Naive thymus-derived CD8-positive, alpha-beta T cell (primary cell): ENCODE results near the gene IQCM. TPM values are rescaled to one million over a fixed set of nuclear protein-coding genes. Genes with fewer than 3 reads are reported as not detected.

ENCODE experiments used
- ATAC-seq, 2 donors: fragments of 150-1000 bp; cut with Tn5 transposase in 1 of 2; sonication (Bioruptor Pico), chemical (Tn5 transposase) in 1 of 2; 1 replicate in 1 of 2; 2 replicates in 1 of 2; pipeline ENCODE4 v1.10.0; 2021; ENCODE audit warnings: mild to moderate bottlenecking in 2 of 2, moderate library complexity in 2 of 2
- POLR2A ChIA-PET: fragments of 350-600 bp; sonication (Branson Sonifier 250); formaldehyde crosslinking; loops from one replicate; lab custom pipeline; 2021; ENCODE audit warnings: antibody characterized with exemption; lab: Charles Lee
- DNase-seq, 10 donors: peaks; one replicate each; pipeline versions ENCODE4 v3.0.0 to v3.0.0-alpha.2; 2020 to 2022
- H3K27ac Mint-ChIP-seq, 10 donors: one replicate each; pipeline ENCODE4 v1.8.0; 2020 to 2022; ENCODE audit warnings: mild to moderate bottlenecking in 10 of 10, mixed read lengths in 10 of 10, moderate library complexity in 4 of 10, inconsistent platforms in 1 of 10
- H3K27me3 Mint-ChIP-seq, 5 donors: one replicate each; pipeline ENCODE4 v1.8.0; 2021 to 2022; ENCODE audit warnings: mixed read lengths in 5 of 5
- H3K36me3 Mint-ChIP-seq, 3 donors: one replicate each; pipeline ENCODE4 v1.8.0; 2020 to 2022; ENCODE audit warnings: mixed read lengths in 3 of 3, mild to moderate bottlenecking in 2 of 3, inconsistent platforms in 1 of 3
- H3K4me1 Mint-ChIP-seq, 4 donors: one replicate each; pipeline ENCODE4 v1.8.0; 2021 to 2022; ENCODE audit warnings: mixed read lengths in 4 of 4
- H3K4me3 Mint-ChIP-seq, 10 donors: one replicate each; pipeline ENCODE4 v1.8.0; 2020 to 2022; ENCODE audit warnings: mild to moderate bottlenecking in 10 of 10, mixed read lengths in 10 of 10, moderate library complexity in 6 of 10, inconsistent platforms in 1 of 10
- H3K9me3 Mint-ChIP-seq, 9 donors: one replicate each; pipeline ENCODE4 v1.8.0; 2020 to 2022; ENCODE audit warnings: mixed read lengths in 9 of 9, mild to moderate bottlenecking in 3 of 9, inconsistent platforms in 1 of 9, moderate library complexity in 1 of 9
- polyA plus RNA-seq, 3 donors: library from polyadenylated mRNA; unstranded; fragments of 300-500 nt; fragmentation: Illumina TruSeq; gene quantifications; one replicate each; pipeline ENCODE4 v1.2.3, GENCODE V29; 2021
- total RNA-seq, 8 experiments: library from RNA in 2 of 8; stranded (reverse) in 2 of 8; gene quantifications; one replicate each; pipeline ENCODE4 v1.2.3 and lab custom pipeline; 2021 to 2026

IQCM gene
- not detected for total RNA-seq
- polyA plus RNA-seq, result not detected
- total RNA-seq (lab: John Stamatoyannopoulos, UW), result 0 to 0.09 (median 0) reads per million in 6 experiments

DNA sequence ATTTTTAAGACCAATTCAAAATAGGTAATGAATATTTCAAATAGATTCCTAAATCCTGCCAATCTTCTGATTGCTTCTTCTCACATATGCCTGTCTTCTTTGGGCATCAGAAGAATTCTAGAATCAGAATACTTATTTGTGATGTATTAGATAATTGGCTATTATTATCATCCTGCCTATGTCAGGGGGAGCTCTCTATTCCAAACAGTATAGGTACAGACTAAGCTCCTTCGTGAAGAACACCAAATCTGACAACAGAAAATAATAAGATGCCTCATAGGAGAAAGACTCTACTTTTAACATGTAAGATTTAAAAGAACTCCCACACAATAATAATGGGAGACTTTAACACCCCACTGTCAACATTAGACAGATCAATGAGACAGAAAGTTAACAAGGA, at the start of gene IQCM:
Gene IQCM (minus strand): TSS at position 101 of the 400 bp plus-strand sequence. CDS start 73,152 bp downstream, outside the sequence.
- no peaks in the 10 kb centered on the region for H3K27me3 Mint-ChIP-seq
- ATAC-seq, result no peak
- H3K36me3 Mint-ChIP-seq, result no peaks in the 10 kb centered on the region
- no peak within 1 kb of the TSS for H3K27ac Mint-ChIP-seq
- peaks cover 0 to 2% (median 0%) of the 10 kb centered on the region in 9 donors for H3K9me3 Mint-ChIP-seq
- no peaks in the 10 kb centered on the region for H3K4me1 Mint-ChIP-seq
- H3K4me3 Mint-ChIP-seq, result no peak within 1 kb of the TSS
- no peak for DNase-seq
- POLR2A ChIA-PET, result no interaction called here

DNA sequence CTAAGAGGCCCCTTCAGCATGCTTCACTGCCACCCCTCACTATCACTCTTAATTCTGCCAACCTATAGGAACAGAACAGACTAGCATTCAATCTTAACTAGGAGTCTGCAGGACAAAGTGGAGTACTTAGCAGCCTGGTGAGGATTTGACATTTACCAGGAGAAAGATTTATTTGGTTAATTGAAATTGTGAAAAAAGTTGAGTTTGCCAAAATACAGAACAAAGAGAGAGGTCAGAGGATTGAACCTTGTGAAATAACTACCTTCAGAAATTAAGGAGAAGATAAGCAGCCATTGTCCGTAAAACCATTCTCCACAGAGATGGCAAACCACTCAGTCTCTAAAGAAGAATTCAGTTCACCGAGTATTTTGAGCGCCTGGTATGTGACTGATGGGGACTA, 41.8 kb upstream of the IQCM start:
- Mint-ChIP-seq H3K4me1 (no peaks in the 10 kb centered on the region), H3K4me3 (no peak overlapping the region), H3K27ac (no peak overlapping the region), H3K36me3 (no peaks in the 10 kb centered on the region), H3K27me3 (no peaks in the 10 kb centered on the region), H3K9me3 (peaks cover 0 to 17% (median 1%) of the 10 kb centered on the region in 9 donors)
- no peak for ATAC-seq
- DNase-seq, result no peak
- POLR2A ChIA-PET, result no interaction called here

- H3K4me1 Mint-ChIP-seq, result peaks cover 0 to 2% (median 0%) of the 10 kb centered on the region in 4 donors
- no peak overlapping the region for H3K4me3 Mint-ChIP-seq
- DNase-seq (no peak), ATAC-seq (no peak)
- POLR2A ChIA-PET, result no interaction called here
- peaks cover 0 to 10% (median 0%) of the 10 kb centered on the region in 5 donors for H3K27me3 Mint-ChIP-seq
- H3K9me3 Mint-ChIP-seq, result peaks cover 0 to 11% (median 2%) of the 10 kb centered on the region in 9 donors
- H3K27ac Mint-ChIP-seq, result no peak overlapping the region
- no peaks in the 10 kb centered on the region for H3K36me3 Mint-ChIP-seq
Observed at GRCh38 chr4:149845743-149846142, 30.1 kb upstream of the IQCM start.

DNA sequence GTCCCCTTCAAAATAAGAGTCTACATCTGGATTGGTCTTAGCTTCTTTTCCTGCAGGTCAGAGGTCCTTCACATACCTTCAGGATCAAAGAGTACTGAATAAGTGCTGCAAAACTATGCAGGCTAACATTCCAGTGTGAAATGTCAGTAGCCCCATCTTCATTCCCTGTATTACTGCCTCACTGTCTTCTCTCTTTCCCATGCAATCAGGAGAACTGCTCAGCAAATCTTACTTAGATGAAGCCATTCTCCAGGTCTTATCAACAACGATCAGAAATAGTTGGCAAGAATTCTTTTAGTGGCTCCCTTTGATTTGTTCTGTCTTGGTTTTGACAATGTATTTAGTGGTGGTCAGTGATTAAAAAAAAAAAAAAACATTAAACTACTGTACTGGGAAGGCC, 26.0 kb upstream of the IQCM start:
- Mint-ChIP-seq H3K4me3 (no peak overlapping the region), H3K4me1 (peaks cover 0 to 2% (median 0%) of the 10 kb centered on the region in 4 donors), H3K27ac (no peak overlapping the region), H3K9me3 (peaks cover 0 to 2% (median 0%) of the 10 kb centered on the region in 9 donors), H3K36me3 (no peaks in the 10 kb centered on the region), H3K27me3 (peaks cover 0 to 6% (median 0%) of the 10 kb centered on the region in 5 donors)
- ATAC-seq (no peak), DNase-seq (no peak)
- POLR2A ChIA-PET, result no interaction called here

- H3K4me3 Mint-ChIP-seq, result no peak overlapping the region
- H3K4me1 Mint-ChIP-seq, result no peaks in the 10 kb centered on the region
- peaks cover 0 to 4% (median 0%) of the 10 kb centered on the region in 5 donors for H3K27me3 Mint-ChIP-seq
- no peaks in the 10 kb centered on the region for H3K36me3 Mint-ChIP-seq
- no peak for ATAC-seq
- peaks cover 0 to 2% (median 0%) of the 10 kb centered on the region in 9 donors for H3K9me3 Mint-ChIP-seq
- no peak overlapping the region for H3K27ac Mint-ChIP-seq
- no peak for DNase-seq
- POLR2A ChIA-PET, result no interaction called here
Observed at GRCh38 chr4:149838036-149838435, 22.4 kb upstream of the IQCM start.

- DNase-seq (no peak), ATAC-seq (no peak)
- H3K36me3 Mint-ChIP-seq, result no peaks in the 10 kb centered on the region
- H3K27ac Mint-ChIP-seq, result peak overlapping the region in 1 of 10 donors; percentile 45
- POLR2A ChIA-PET, result no interaction called here
- H3K4me3 Mint-ChIP-seq, result no peak overlapping the region
- H3K9me3 Mint-ChIP-seq, result peaks cover 0 to 2% (median 0%) of the 10 kb centered on the region in 9 donors
- no peaks in the 10 kb centered on the region for H3K4me1 Mint-ChIP-seq
- peaks cover 0 to under 1% (median 0%) of the 10 kb centered on the region in 5 donors for H3K27me3 Mint-ChIP-seq
Observed at GRCh38 chr4:149836546-149836945, 20.9 kb upstream of the IQCM start.

GRCh38 chr4:149835280-149835679, 19.6 kb upstream of the IQCM start:
- ATAC-seq, result no peak
- peak in 1 of 10 donors; percentile 47 for DNase-seq
- no peak overlapping the region for H3K4me3 Mint-ChIP-seq
- H3K36me3 Mint-ChIP-seq, result no peaks in the 10 kb centered on the region
- POLR2A ChIA-PET, result no interaction called here
- H3K9me3 Mint-ChIP-seq, result peaks cover 0 to 2% (median 0%) of the 10 kb centered on the region in 9 donors
- H3K27me3 Mint-ChIP-seq, result no peaks in the 10 kb centered on the region
- no peaks in the 10 kb centered on the region for H3K4me1 Mint-ChIP-seq
- no peak overlapping the region for H3K27ac Mint-ChIP-seq

DNA sequence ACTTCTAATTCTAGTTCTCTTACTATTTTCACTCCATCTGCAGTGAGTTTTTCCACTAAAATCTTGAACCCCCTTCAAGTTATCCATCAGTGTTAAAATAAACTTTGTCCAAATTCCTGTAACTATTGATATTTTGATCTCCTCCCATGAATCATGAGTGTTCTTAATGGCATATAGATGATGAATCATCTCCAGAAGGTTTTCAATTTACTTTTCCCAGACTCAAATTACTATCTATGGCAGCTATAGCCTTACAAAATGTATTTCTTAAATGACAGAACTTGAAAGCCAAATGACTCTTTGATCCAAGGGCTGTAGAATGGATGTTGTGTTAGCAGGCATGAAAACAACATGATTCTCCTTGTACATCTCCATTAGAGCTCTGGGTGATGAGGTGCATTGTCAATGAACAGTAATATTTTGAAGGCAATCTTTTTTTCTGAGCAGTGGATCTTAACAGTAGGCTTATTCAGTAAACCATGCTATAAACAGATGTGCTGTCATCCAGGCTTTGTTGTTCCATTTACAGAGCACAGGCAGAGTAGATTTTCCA, 16.1 kb upstream of the IQCM start:
- Mint-ChIP-seq H3K36me3 (no peaks in the 10 kb centered on the region), H3K9me3 (peaks cover 0 to 3% (median 2%) of the 10 kb centered on the region in 9 donors), H3K4me1 (no peaks in the 10 kb centered on the region), H3K27ac (no peak overlapping the region), H3K27me3 (no peaks in the 10 kb centered on the region), H3K4me3 (no peak overlapping the region)
- POLR2A ChIA-PET, result no interaction called here
- no peak for DNase-seq
- no peak for ATAC-seq

DNA sequence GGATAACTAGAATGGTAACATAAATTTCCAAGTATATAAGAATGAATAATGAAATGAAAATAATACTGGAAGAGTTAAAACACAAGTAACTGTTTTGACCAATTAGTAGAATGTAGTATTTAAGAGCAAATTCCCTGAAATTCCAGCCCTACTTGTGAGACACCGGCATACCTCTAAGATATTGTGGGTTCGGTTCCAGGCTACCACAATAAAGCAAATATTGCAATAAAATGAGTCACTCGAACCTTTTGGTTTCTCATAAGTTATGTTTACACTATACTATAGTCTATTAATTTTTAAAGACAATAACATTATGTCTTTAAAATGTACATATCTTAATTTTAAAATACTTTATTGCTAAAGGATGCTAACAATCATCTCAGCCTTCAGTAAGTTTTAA, 15.2 kb upstream of the IQCM start:
- H3K4me3 Mint-ChIP-seq, result no peak overlapping the region
- POLR2A ChIA-PET, result no interaction called here
- no peaks in the 10 kb centered on the region for H3K4me1 Mint-ChIP-seq
- H3K36me3 Mint-ChIP-seq, result no peaks in the 10 kb centered on the region
- peaks cover 0 to 3% (median 2%) of the 10 kb centered on the region in 9 donors for H3K9me3 Mint-ChIP-seq
- no peak overlapping the region for H3K27ac Mint-ChIP-seq
- no peaks in the 10 kb centered on the region for H3K27me3 Mint-ChIP-seq
- no peak for ATAC-seq
- DNase-seq, result no peak

DNA sequence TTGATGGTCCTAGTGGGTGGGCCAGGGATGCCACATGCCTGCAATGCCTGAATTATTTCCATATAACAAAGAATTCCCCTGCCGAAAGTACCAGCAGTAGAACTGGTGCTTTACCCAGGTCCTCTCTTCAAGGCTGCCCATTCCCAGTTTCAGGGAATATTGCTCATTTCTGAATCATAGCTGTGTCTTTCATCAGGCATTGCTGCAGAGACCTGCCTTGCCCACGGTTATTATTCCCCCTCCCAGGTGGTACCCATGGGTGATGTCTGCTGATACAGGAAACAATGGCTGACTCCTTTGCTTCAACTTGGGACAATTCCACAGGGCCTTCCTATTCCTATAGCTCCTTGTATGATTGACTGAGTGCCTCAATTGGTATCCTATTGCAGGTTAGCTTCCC, 9.7 kb upstream of the IQCM start:
- ATAC-seq (no peak), DNase-seq (no peak)
- Mint-ChIP-seq H3K27me3 (no peaks in the 10 kb centered on the region), H3K4me3 (no peak overlapping the region), H3K4me1 (no peaks in the 10 kb centered on the region), H3K27ac (no peak overlapping the region), H3K36me3 (no peaks in the 10 kb centered on the region), H3K9me3 (peaks cover 0 to 3% (median 0%) of the 10 kb centered on the region in 9 donors)
- POLR2A ChIA-PET, result no interaction called here

DNA sequence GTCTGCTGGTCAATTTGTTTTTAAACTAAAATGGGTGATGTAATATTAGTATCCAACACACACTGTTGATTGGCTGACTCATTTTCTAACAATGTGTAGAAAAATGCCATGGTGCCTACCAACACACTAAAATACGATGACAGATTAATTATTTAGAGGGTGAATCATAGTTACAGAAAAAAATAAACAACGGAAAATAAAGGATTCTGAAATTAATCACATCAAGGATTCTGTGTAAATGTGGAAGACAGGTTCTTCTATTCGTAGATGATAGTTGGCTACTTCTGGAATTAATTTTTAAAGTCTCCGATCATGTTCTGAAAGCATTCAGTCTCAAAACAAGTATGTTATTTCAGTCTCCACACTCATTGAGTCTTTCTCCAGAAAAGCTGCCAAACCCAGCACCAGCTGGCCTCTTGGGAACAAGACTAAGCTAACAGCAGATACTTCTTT, 8.2 kb upstream of the IQCM start:
- DNase-seq, result no peak
- Mint-ChIP-seq H3K4me1 (no peaks in the 10 kb centered on the region), H3K4me3 (no peak overlapping the region), H3K27me3 (no peaks in the 10 kb centered on the region), H3K27ac (no peak overlapping the region), H3K36me3 (no peaks in the 10 kb centered on the region), H3K9me3 (peaks cover 0 to 3% (median 0%) of the 10 kb centered on the region in 9 donors)
- POLR2A ChIA-PET, result no interaction called here
- no peak for ATAC-seq

- Mint-ChIP-seq H3K4me3 (no peak overlapping the region), H3K27me3 (peaks cover 0 to 4% (median 0%) of the 10 kb centered on the region in 5 donors), H3K9me3 (peaks cover 0 to 10% (median 7%) of the 10 kb centered on the region in 9 donors), H3K27ac (no peak overlapping the region), H3K36me3 (no peaks in the 10 kb centered on the region), H3K4me1 (no peaks in the 10 kb centered on the region)
- DNase-seq, result no peak
- ATAC-seq, result no peak
- POLR2A ChIA-PET, result no interaction called here
Observed at GRCh38 chr4:149801416-149801815, 14.2 kb downstream of the IQCM start.

- no peaks in the 10 kb centered on the region for H3K4me1 Mint-ChIP-seq
- DNase-seq, result no peak
- ATAC-seq, result no peak
- POLR2A ChIA-PET, result no interaction called here
- peaks cover 0 to 10% (median 7%) of the 10 kb centered on the region in 9 donors for H3K9me3 Mint-ChIP-seq
- peaks cover 0 to 4% (median 0%) of the 10 kb centered on the region in 5 donors for H3K27me3 Mint-ChIP-seq
- H3K27ac Mint-ChIP-seq, result no peak overlapping the region
- no peaks in the 10 kb centered on the region for H3K36me3 Mint-ChIP-seq
- H3K4me3 Mint-ChIP-seq, result no peak overlapping the region
Observed at GRCh38 chr4:149799546-149799945, 16.1 kb downstream of the IQCM start.

GRCh38 chr4:149796381-149796780, 19.3 kb downstream of the IQCM start:
- H3K4me1 Mint-ChIP-seq, result no peaks in the 10 kb centered on the region
- no peak for DNase-seq
- H3K36me3 Mint-ChIP-seq, result no peaks in the 10 kb centered on the region
- no peak overlapping the region for H3K4me3 Mint-ChIP-seq
- H3K27me3 Mint-ChIP-seq, result peaks cover 0 to 8% (median 1%) of the 10 kb centered on the region in 5 donors
- no peak overlapping the region for H3K27ac Mint-ChIP-seq
- H3K9me3 Mint-ChIP-seq, result peaks cover 0 to 10% (median 1%) of the 10 kb centered on the region in 9 donors
- ATAC-seq, result no peak
- POLR2A ChIA-PET, result no interaction called here
